ENCODE data around the gene VSIG8.

The VSIG8 gene

DNA sequence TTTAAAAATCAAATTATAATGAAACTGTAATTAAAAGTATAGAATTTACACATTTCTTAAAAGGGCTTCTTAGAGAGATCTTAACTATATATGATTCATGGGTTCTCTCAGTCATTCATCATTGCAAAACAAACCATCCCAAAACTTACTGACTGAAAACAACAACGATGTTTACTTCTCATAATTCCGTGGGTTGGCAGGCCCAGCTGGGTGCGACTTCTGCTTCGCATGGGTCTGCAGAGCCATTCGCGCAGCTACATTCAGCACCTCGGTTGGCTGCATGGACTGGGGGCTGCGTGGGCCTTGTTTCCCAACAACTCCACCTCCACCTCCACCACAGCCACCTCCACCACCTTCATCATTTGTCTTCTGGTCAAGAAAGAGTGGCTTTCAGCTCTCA lies 31.7 kb downstream of the VSIG8 start:
- no peak for FAIRE-seq
- no peak for DNase-seq (ENCODE audit: low spot score)

DNA sequence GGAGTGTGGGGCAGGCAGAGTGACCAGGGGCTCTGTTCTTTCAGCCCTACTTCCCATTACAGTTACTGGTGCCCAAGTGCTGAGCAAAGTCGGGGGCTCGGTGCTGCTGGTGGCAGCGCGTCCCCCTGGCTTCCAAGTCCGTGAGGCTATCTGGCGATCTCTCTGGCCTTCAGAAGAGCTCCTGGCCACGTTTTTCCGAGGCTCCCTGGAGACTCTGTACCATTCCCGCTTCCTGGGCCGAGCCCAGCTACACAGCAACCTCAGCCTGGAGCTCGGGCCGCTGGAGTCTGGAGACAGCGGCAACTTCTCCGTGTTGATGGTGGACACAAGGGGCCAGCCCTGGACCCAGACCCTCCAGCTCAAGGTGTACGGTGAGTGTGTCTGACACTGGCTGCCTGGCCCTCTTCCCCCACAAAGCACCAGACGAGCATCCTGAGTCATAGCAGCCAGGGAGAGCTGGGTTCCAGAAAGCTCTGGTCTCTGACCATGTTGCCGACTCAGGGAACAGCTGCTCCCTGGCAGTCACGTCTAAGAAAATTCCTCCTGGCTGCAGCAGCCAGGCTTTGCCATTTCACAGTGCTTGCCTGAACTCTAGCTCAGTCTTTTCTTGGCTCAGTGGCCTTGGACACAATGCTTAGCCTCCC lies 32.5 kb downstream of the VSIG8 start:
- DNase-seq (ENCODE audit: low spot score) (no peak), FAIRE-seq (no peak)

DNA sequence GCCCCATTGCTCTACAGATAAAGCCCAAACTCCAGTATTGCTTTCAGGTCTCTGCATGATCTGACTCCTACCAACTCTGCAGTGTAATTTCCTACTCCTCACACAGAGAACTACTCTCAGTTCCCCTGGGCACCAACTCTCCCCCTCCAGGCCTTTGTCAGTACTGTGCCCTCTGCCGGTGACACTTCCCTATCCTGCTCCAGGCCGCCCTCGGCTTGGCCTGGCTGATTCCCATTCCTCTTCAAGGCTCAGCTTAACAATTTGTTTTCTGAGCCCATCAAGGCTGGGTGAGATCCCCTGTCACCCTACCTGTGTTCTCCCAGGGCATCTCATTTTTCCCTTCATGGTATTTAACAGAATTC lies 33.2 kb downstream of the VSIG8 start:
- FAIRE-seq (no peak), DNase-seq (ENCODE audit: low spot score) (peak; percentile 27)

DNA sequence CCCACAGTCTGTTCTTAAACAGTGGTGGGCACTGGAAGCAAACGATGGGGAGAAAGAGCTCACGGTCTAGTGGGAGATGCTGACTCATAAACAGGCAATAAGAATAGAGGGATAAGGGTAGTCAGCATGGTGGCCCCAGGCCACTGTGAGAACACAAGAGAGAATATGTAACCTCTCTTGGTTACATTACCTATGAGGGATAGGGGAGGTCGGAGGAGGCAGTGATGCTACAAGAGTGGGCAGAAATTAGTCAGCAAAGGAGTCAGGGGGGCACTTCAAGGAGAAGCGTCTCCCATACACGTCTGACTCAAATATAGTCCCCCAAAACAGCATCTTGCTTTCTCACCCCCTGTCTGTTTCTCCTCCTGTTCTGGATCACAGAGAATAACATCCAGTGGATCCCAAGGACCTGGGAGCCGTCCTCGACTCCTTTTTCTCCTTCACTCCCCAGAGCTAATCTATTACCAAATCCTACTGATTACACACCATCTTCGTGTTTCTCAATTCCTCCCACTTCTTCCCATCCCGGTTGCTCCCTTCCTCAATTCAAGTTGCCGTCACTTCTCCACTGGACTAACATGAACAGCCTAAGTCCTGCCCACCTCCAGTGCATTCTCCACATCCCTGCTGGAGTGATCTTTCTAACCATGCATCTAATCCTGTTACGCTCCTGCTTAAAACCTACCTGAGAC lies 33.7 kb downstream of the VSIG8 start:
- FAIRE-seq, result no peak
- DNase-seq (ENCODE audit: low spot score), result no peak

DNA sequence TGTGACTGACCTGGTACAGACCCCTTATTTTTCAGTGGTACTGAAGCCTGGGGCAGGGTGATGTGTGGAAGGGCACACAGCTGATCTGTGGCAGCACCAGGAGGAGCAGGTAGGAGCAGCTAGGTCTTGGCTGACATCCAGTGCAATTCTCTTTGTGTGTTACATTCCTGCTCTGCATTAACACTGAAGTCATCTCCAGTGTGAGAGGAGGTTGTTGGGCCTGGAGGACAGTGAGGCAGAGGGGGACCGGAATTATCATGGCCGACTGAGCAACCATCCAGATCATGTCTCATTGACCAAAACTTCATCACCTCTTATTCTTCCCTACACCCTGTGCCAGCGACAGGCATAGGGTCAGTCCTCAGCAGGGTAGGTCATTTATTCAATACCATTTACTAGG lies 34.3 kb downstream of the VSIG8 start:
- FAIRE-seq, result no peak

DNA sequence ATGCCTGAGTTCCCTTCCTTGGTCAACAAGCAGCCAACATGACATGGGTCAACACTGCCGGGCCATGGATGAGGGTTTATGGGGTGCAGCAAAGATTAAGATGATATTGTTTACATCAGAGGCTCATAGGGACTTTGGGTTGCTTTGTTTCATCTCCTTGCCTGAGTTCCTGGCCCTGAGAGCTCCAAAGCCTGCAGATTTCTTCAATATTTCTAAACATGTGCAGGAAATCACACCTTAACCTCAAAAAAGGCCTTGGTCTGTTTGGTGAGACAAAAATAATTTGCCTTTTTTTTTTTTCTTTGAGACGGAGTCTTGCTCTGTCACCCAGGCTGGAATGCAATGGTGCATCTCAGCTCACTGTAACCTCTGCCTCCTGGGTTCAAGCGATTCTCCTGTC lies 34.9 kb downstream of the VSIG8 start:
- no peak for DNase-seq (ENCODE audit: low spot score)
- no peak for FAIRE-seq

More for the DNA sequence above, 34.3 kb downstream of the VSIG8 start:
- DNase-seq (ENCODE audit: low spot score), result no peak

DNA sequence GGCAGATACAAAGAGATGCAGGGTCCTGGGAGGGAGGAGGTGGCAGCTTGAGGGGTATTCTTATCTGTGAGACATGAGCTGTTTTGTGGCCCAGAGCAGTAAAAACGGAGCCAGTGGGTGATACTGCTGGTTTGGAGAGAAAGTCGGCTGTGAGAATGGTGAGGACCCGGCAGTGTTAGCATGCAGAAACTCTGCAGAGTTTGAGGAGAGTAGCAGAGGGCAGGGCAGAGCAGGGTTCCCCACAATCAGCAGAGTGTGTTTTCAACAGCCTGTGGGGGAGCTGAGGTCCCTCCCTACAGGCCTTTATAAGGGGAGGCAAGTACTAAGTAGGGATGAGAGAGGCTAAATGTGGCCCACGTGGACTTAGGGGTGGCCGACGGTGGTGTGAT lies 35.4 kb downstream of the VSIG8 start:
- DNase-seq (ENCODE audit: low spot score) (no peak), FAIRE-seq (no peak)

DNA sequence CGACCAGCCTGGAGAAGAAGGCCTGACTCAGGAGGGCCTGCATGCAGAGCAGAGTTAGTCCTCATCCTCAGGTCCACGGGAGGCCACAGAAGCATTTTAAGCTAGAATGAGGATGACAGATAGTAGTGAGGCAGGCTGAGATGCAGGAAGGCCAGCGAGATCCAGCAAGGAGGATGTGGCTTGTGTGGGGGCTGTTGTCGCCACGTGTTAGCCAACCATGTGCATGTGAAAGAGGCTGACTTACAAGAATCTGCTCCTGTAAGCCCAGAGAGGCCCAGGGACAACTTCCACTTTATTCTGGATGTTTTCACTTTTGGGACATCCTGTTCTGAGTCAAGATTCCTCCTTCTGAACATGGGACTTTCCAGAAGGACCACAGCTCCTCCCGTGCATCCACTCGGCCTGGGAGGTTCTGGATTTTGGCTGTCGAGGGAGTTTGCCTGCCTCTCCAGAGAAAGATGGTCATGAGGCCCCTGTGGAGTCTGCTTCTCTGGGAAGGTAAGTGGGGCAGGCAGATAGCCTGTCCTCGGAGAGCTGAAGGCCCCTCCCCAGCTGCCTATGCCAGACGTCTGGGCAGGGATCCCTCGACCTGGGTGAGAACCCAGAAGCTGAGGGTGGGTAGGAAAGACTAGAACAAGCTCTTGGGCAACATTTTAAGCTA lies 35.9 kb downstream of the VSIG8 start, which contains the start of gene SLAMF8:
Gene SLAMF8, plus strand, starts transcription at position 433 of the 661 bp plus-strand sequence. Its CDS starts 26 bp downstream, at position 459.
- FAIRE-seq (no peak), DNase-seq (ENCODE audit: low spot score) (no peak)

DNA sequence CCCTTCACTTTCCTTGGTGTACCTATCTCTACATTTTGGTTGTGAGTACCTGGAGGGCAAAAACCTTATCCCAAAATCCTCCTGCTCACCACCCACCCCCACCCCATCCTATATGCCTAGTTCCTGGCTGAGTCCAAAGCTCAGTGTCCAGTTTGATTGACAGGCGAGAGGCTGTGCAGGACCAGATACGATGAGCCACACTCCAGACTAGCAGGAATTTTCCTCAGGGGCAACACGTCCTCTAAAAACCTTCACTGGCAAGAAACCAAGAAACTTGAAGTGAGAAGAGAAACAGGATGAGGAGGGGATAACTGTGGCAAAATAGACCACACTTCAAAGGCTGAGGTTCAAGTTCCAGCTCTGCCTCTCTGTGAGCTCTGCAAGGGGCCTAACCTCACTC lies 36.9 kb downstream of the VSIG8 start:
- FAIRE-seq, result no peak

DNA sequence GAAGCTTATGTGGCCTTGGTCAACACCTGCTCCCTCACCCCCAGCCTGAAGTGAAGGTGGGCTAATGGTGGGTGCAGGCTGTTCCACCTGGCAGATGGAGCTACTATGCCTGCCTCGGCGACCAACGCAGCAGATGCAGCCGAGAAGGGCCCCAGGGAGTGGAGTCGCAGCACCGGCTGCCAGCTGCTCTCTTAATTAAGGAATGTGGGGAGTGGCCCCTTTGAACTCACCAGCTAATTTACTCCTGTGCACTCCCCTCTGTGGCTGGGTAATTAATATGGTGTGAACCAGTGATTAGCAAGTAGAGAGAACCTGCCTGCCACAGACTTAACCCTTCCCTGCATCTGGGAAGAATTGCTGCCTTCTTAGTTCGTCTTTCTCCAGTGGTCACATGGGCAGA lies 39.1 kb downstream of the VSIG8 start:
- FAIRE-seq, result no peak
- DNase-seq (ENCODE audit: low spot score), result no peak

More for the DNA sequence above, 36.9 kb downstream of the VSIG8 start:
- no peak for DNase-seq (ENCODE audit: low spot score)

DNA sequence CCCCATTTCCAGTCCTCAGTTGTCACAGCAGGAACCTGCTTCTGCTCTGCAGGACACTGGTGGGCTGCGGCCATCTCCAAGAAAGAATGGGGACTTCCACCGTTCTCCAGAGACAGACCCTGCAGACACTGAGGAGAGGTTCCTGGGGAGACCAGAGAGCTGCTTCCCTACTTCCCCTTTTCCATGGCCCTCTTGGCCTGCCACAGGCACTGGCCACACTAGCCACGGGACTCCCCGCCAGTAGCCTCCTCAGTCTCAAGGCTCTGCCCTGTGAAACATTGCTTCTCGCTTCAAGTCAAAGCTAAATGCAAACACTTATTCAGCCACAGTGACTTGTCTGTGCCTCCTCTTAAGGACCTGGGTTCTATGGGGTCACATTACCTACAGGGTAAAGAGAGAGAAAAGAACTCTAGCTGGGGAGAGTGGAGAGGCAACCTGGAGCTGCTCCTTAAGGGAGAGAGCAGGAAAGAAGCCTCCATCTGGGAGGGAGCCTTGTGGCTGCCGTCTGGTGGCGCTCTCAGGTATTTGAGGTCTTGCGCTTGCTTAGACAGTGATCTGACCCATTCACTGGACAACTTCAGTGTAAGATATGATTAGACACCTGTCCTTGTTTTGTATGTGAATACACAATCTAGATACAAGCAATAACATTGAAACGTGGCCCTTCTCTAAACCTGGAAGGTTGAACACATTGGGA lies 41.1 kb downstream of the VSIG8 start:
- FAIRE-seq, result no peak
- no peak for DNase-seq (ENCODE audit: low spot score)

DNA sequence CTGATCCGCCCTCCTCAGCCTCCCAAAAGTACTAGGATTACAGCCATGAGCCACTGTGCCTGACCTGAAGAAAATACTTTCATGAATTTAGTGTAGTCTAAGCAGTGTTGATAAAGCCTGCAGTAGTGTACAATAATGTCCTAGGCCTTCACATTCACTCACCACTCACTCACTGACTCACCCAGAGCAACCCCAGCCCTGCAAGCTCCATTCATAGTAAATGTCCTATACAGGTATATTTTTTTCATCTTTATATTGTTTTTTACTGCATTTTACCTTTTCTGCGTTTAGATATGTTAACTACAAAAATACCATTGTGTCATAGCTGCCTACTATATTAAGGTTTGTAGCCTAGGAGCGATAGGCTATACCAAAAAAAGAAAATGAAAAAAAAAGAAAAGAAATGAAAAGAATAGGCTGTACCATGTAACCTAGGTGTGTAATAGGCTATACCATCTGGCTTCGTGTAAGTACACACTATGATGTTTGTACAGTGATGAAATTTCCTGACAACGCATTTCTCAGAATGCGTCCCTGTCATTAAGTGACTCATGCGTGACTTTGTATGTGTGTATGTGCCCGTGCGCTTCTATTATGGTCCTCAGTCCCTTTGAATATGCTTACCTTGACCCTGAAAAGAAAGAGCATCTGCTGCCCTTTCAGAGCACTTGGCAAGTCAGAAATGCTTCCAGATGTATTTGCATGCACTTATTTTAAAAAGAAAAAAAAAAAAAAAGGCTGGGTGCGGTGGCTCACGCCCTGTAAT lies 45.0 kb downstream of the VSIG8 start:
- FAIRE-seq (no peak), DNase-seq (ENCODE audit: low spot score) (no peak)

DNA sequence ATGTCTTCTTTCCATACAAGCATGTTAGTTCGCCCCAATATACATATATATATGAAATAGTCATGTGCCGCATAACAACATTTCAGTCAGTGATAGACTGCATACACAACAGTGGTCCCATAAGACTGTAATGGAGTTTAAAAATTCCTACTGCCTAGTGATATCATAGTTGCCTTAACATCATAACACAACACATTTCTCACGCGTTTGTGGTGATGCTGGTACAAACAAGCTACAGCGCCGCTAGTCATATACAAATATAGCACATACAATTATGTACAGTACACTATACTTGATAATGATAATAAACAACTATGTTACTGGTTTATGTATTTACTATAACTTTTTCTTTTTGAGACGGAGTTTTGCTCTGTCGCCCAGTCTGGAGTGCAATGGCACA lies 46.5 kb downstream of the VSIG8 start:
- DNase-seq (ENCODE audit: low spot score) (no peak), FAIRE-seq (no peak)

DNA sequence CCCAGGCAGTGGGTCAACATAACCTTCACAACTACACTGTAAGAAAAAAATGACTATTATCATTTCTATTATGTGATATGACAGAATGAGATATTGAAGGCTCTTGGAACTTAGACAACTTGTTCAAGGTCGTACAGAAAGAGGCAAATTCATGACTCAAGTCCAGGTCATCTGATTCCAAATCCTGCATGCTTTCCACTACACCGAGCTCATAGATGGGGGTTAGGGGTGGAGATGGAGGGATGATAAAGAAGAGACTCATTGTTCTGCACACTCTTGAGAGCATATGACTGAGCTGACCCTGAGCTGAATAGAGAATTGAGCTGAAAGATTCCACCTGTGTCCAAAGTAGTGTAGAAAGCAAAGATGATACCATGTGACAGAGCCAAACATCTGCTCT lies 57.5 kb downstream of the VSIG8 start:
- DNase-seq (ENCODE audit: low spot score), result no peak
- no peak for FAIRE-seq
